NCI-H82 treated with DMSO at 0.1 percent for 48 hours (cell line): ENCODE measurements around the gene PCCB.
"Not testable (repeated sequence)": the region's sequence is repeated elsewhere in the genome, so short reads cannot be mapped to it uniquely, and the experiment has no call there.

Source experiments
- DNase-seq: peaks from one replicate; lab custom pipeline; 2025; ENCODE audit not compliant: unreplicated experiment; lab: John Stamatoyannopoulos, UW

Gene PCCB

DNA sequence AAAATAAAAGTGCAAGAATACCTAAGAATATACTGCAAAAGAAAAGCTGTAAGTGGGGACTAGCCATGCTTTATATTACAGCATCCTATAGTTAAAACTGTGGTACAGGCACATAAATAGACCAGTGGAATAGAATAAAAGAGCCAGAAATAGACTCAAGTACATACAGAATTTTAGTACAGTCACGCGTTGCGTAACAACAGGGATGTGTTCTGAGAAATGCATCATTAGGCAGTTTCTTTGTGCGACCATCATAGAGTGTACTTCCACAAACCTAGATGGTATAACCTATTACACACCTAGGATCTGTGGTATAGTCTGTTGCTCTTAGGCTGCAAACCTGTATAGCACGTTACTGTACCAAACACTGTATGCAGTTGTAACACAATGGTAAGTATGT lies 61.8 kb downstream of the PCCB start:
- DNase-seq: no peak

DNA sequence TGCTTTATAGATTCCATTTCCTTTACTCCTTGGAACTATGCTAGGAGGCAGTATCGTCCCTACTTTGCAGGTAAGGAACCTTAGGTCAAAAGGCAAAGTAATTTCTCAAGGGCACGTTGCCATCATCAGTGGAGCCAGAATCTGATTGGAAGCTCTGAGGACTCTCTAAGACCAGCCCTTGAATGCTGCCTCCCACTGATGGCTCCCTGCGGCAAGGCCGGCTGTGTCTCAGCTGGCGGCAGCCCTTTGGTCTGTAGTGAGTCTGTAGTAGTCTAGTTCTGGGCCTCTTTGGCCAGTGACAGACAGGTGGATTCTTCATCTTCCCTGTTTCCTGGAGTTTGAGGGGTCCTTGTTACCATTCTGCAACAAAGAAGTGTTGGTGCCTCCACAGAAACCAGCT lies 76.2 kb downstream of the PCCB start:
- no peak for DNase-seq

DNA sequence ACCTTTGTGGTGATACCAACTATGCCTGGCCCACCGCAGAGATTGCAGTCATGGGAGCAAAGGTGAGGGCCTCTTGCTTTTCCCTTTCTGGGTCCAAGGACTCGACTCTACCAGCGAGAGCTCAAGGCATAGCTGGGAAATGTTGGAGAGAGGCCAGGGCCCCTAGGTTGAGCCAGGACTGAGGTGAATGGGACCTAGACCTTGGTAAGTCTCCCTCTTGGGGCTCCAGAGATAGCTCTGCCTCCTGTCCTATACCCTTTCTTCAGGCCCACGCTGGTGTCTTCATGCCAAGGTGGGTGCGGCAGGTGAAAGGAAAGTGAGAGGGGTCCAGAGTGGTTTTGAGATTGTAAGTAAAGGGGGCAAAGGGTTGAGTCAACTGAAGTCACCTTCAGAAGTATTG lies 77.5 kb downstream of the PCCB start:
- no peak for DNase-seq

DNA sequence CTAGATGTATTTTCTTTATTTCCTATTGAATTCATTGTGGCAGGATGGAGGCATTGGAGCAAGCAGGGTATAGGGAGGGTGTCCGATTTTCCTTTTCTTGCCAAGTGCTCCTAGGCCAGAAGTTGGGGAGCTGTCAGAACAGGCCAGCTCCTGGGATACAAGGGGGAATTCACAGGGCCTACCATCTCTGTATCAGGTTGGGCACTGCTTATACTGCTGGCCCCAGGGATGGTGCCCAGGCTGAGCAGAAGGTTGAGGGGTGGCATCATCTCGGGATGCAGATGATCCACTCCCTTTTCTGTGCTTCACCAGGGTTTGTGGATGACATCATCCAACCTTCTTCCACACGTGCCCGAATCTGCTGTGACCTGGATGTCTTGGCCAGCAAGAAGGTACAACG lies 79.5 kb downstream of the PCCB start:
- no peak for DNase-seq

DNA sequence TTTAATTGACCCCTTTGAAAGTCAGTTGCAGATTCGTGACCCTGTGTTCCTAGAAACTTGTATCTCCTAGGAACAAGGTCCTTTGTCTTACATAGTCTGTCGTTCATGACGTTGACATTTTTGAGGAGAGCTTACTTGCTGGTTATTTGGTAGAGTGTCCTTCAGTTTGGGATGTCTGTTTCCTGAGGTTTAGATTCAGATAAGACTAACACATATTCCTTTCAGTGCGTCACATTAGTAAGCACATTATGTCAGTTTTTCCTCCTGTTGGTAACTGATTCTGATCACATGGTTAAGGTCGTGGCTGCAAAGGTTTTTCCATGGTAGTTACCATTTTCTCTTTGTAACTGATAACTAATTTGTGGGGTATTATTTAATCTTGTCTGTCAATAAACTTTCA lies 80.8 kb downstream of the PCCB start:
- no peak for DNase-seq

DNA sequence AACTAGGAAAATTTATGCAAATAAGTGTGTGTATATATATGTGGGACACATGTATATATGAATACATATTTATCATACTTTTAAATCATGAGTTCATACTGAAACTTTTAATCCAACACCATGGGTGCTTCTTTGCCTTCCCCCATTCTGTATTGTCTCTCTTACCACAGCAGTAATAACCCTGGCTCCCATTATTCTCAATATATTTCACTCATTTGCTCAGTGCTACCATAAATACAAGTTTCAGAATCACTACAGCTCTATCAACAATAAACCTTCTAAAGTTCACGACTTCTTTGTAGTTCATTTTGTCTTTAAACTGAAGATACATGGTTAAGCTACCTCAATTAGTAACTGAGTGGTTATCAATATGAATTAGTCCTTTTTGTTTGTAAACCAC lies 82.2 kb downstream of the PCCB start:
- DNase-seq: no peak

DNA sequence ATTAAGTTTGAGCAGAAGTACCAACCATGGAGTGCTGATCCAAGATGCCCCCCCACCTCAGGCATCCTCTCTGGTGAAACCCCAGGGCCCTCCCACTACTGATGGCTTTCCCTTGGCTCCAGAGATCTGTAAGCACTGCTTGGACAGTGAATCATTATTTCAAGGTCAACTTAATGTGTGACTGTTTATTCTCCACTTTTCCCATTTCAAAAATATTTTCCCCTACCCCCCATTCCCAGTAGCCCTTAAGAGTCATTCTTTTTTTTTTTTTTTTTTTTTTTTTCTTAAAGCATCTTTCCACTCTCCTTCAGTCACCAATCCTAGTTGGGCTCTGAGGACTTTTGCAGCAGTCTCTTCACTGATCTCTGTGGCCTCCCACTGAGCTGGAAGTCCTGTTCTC lies 82.6 kb downstream of the PCCB start:
- no peak for DNase-seq

DNA sequence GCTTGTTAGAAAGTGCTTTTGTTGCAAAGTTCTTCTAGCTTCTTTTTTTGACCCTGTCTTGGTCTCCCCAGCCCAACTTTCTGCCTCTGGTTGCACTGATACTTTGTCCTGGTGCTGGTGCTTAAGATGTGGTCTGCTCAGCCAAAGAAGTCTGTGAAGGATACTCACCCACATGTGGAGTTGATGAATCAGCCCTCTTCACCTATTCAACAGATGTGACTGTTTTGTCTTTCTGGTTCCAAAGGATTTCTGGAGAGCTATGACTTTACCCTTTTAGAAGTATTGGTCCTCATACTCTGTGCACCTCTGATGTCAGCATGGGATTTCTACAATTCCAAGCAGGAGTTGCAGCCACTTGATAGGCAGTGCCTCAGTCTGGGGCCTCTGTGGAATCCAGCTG lies 84.1 kb downstream of the PCCB start:
- DNase-seq: no peak

DNA sequence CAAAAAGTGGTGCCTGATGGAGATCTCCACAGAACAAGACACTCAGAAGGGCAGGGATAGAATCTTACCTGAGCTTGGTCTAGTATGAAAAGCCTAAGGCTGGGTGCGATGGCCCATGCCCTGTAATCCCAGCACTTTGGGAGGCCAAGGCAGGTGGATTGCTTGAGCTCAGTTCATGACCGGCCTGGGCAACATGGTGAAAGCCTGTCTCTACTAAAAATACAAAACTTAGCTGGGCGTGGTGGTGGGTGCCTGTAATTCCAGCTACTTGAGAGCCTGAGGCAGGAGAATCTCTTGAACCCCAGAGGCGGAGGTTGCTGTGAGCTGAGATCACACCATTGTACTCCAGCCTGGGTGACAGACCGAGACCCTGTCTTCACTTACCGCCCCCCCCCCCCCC lies 84.6 kb downstream of the PCCB start:
- not testable (repeated sequence) for DNase-seq

DNA sequence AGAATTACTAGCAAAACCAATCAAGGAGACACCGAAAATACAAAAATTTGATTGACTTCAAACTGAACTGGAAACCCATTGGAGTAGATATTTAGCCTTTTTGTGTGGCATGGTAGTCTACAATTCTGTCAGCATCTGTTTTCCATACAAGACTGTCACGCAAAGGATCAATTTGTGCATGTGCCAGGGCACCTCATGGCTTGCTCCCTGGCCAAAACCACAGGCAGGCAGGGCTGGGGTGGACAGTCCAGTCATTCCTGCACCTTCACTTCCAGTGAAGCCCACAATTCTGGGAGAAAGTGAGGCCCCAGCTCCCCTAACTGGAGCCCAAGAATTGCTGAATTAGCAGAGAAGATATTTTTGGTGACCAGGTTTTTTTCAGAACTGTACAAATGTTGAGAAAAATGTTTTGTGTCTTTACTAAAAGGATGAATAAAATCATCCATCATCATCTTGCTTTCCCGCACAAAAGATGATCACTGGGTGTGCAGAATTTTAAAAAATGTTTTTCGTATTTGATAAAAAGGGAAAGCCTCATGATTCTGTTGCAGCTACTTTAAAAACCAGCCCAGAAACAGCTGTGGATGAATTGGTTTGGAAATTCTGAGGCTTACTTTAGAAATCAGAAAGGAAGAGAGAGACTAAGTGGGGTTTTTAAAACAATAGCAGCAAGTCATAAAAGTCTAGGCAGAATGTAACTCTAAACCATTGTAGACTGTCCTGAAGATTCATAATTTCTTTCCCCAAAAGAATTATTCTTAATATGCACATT lies 86.4 kb downstream of the PCCB start:
- DNase-seq: no peak

DNA sequence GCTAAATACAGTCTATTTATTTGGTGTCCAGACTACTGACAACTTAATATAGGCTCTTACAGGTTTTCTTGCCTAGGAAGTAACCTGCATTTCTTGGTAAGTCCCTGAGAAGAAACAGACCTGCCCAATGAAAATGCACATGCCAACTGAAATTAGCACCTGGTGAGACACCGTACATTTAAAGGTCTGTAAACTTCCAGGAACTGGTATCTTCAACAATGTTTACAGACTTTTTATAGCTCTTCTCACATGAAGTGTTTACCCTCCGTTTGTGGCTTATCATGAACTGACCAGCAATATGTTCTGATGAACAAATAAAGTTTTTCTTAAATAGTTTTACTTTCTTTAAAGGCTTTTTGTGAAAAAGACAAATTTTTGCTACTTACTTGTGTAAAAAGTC lies 93.3 kb downstream of the PCCB start:
- DNase-seq: no peak

DNA sequence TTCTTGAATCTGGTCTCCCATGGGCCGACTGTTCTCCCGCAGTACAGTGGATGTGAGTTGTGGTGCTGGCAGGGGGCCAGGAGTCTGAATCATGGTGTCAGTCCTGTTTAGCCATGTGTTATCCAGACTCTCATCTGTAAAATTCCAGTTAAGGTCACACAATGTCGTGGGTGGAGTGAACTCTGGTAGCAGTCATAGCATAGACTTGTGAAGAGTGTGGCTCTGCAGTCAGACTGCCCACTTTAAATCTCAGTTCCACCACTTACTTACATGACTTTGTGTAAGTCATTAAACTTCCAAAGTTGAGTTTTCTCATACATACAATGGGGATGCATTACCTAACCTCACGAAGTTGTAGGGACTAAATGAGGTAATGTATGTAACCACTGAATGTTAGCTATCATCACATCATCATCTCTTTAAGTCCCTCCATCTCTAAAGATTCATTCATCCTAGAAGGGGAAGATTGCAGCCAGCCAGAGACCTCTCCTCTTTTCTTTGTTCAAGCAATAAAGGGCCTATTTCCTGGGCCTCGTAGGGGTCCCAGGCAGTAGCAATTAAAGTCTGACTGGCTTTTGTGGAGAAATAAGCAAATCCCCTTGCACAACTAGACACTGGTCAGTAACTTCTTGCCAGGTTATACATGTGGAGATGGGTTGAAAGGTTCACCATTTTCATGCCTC lies 93.9 kb downstream of the PCCB start:
- no peak for DNase-seq

DNA sequence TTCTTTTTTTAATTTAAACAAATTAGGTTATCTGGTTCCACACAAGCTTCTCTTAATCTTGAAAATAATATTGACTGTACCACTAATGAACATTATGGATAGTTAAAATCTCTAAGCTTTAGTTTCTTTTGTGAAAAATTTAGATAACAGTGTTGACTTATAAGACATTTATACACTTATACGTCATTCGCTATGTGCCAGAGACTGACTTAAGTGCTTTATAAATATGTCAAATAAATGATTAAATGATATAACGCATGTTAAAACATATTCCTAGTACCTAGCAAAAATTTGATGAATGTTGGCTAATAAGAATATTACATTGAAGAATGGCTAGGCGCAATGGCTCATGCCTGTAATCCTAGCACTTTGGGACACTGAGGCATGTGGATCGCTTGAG lies 96.3 kb downstream of the PCCB start:
- DNase-seq: no peak

DNA sequence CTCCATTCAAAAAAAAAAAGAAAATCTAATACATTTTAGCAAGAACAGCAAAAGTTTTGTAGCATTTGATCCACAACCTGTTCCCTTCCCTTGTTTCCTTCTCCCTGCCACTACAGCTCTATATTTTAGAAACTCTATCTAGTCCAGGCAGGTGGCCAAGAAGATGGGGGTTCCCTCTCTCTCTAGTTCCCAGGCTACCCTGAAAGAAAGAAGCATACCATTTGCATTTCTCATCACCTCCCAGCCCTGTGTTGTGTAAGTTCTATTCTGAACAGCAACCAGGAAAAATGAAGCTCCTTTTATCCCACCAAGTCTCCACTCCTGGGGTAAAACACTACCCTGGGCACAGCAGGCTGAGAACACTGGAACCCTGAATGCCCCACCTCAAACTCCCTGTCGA lies 100.0 kb downstream of the PCCB start:
- DNase-seq: no peak

DNA sequence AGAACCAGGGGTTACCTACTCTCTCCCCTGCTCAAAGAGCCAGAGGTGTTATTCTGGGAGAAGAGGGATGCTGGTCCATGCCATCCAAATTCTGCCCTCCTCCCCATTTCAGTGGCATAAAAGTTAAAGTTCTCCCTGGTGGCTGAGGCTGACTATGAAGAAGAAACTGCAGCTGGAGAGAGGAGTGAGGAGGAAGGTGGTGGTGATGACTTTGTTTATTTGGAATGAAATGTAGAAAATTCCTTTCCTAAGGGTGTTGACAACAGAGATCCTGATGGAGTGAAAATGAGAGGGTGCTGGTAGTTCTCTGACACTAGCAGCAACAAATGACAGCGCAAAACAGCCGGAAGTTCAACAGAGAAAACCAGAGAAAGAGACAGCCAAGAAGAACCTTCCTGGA lies 100.4 kb downstream of the PCCB start:
- no peak for DNase-seq

DNA sequence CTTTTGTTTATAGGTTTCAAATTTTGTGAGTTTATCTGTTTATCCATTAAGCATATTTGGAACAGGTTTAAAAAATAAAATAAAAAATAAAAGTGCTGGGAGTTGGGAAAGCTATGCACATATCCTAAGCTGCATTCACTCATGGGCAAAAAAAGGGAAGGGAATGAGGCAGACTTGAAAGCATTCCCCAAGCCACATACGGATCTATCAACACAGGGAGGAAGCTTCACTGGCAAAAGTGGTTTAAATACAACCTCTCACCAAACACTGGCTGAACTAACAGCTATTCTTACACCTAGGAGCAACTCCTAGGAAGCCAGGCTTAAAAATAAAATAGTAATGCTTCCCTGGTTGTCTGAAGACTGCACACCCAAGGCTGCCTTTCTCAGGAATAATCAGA lies 101.2 kb downstream of the PCCB start:
- no peak for DNase-seq

DNA sequence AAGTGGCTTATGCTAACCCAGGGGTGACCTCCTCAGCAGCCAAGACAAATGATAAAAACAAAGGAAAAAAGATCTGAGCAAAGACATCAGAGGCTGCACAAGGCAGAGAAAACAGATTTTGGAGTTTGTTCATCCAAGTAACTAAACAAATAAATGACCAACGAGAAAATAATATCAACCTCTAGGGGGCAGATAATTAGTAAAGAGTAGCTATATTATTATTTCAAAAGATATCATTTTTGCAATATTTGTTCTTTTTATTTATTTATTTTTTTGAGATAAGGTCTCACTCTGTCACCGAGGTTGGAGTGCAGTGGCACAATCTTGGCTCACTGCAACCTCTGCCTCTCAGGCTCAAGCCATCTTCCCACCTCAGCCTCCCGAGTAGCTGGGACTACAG lies 101.8 kb downstream of the PCCB start:
- no peak for DNase-seq

DNA sequence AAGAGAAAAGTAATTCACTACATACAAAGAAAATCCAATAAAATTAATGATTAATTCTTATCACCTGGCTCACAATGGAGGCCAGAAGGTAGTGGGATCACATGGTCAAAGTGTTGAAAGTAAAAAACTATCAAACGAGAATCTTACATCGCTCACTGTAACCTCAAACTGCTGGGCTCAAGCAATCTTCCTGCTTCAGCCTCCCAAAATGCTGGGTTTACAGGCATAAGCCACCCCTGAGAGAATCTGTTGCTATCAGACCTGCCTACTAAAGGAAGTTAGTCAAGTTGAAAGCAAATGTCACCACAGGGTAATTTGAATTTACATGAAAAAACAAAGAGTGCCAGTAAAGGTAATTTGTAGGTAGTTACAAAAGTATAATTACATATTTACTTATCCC lies 103.3 kb downstream of the PCCB start:
- DNase-seq: no peak

DNA sequence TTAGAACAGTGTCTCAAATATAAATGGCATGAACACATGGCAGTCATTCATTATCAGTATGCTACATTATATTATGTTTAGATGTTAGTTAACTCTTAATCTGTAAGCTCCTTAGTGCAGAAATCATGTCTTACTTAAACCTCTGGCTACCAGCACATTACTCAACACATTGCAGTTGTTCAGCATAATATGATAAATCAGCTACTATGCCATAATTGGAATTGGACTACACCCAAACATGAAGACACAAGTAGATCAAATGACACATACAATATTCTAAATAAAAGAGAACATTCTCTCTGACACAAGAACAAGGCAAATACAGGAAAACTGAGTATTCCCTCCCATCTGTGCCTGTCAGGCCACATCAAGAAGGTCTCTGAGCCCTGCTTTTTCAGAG lies 116.1 kb downstream of the PCCB start:
- no peak for DNase-seq

DNA sequence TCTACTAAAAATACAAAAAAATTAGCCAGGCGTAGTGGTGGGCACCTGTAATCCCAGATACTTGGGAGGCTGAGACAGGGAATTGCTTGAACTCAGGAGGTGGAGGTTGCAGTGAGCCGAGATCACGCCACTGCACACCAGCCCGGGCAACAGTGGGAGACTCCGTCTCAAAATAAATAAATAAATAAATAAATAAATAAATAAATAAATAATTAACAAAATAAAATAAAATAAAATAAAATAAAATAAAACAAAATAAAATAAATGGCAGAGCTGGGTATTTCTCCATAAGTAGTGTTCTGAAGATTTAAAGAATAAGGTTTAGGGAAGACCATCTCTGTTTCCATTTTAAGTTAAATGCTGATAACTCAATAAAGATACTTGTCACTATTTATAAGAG lies 125.7 kb downstream of the PCCB start:
- not testable (repeated sequence) for DNase-seq

DNA sequence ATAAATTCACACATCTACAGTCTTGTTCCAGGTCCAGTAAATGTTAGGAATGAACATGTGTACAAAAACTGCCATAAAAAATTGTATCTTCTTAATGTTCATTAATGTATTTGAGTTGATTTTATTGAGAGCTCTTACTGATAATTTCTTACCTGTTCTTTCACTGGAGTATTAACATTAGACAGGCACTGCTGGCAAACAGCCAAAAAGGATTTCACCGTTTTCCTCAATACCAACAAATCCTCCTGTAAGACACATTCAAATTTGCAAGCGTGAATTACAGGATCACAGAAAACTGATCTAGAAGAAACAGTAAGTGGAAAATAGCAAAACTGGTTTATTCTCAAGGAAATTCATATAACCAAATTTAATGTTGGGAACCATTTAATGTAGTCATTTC lies 127.4 kb downstream of the PCCB start:
- peak; percentile 11 for DNase-seq

DNA sequence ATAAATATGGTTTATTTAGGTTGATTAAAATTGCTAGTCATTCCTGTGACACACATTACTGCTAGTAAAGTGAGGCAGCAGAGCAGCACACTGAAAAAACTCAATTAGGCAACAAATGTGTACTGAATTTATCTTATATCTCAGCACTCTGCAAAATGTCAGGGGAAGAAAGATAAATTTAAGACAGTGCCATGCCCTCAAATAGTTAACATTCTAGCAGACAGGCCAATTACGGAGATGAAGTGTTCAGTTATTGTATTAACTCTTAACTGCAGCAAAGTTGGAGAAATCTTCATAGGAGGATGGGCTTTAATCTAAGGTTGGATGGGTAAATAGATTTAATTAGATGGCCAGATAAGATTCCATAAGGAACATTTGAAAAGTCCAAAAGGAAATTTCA lies 127.9 kb downstream of the PCCB start:
- no peak for DNase-seq
